GM18511 (cell line): ENCODE results near the gene CNPPD1.

Experiments used
- ATAC-seq: cut with Tn5 transposase; IDR thresholded peaks from one replicate; pipeline ENCODE4 v1.9.1; 2021; ENCODE audit warnings: mild to moderate bottlenecking, moderate library complexity; ENCODE audit not compliant: unreplicated experiment

CNPPD1 gene

GRCh38 chr2:219176818-219177551 is at the start of gene CNPPD1:
Gene CNPPD1, minus strand, starts transcription at chr2:219176925. Its CDS starts 97 bp downstream, at chr2:219176828.
- peak; percentile 69 for ATAC-seq

DNA sequence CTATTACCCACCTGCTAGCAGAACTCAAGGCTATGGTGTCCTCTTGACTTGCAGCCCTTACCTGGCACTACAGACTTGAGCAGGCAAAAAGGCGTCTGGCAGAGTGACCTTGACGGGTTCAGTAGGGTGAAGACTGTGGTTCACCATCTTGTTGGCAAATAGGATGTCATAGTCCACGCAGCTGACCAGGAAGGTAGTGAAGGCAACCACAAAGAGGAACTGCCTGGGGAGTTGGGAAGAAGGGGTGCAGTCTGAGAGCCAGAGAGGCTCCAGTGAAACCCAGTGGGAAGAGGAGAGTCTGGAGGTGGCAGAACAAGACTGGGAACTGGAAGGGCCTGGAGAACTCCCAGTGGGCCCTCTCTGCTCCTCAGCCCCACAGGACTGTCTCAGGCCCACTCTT is 48.6 kb upstream of the CNPPD1 start:
- ATAC-seq: no peak

- no peak for ATAC-seq
Observed at GRCh38 chr2:219223831-219224610, 47.3 kb upstream of the CNPPD1 start.

DNA sequence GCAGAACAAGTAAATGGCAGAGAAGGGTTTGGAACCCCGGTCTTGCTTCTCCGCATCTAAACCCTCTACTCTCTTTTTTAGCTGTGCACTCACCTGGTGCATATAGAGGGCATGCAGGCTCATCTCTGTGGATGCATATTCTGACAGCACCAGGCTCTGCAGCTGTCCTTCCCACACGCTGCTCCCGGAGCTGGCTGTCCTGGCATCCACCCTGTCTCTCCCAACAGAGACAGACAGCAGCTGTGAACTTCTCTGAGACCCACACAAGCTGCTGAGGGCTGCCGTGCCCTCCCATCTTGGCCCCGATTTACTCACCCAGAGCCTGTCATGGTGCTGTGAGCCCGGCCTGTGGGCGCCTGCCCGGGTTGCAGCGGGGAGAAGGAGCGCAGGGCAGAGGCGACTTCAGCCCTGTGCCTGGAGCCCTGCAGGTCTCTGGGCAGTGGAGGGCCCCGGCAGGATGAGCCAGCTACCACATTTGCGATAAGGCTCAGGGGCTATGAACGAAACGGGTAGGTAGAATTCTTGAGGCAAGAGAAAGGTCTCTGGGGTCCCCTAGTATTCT is 45.3 kb upstream of the CNPPD1 start:
- no peak for ATAC-seq

DNA sequence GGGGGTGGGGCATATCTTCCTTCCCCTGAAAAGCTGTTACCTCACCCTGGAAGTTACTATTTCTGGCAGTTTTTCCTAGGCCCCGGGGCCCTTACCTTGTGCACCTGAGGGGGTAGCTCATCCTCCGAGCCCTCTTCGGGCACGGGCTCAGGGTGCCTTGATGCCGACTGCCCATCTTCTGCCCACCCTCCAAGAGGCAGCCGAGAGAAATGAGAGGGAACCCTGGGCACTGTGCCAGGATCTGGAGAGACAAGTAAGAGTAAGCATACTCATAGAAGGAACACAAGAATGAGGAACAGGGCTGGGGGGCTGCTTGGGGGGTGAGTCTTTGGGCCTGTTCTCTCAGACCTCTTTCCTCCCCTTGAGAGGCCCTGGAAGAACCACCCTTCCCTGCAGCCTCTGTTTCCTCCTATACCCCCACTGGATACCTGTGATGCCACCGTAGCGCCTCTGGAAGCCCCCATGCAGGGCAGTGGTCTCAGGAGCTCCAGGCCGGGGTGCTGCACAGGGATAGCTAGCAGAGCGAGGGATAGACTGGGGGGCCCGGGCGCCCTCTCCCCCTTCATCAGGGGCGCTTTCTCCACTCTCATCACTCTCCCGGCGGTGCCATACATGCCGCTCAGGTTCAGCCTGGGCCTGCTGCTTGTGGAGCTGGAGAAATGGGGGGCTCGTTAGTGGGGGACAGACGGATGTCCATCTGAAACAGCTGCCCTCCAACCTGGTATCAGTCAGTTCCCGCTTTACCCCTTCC is 44.1 kb upstream of the CNPPD1 start:
- ATAC-seq: no peak

- ATAC-seq: no peak
Observed at GRCh38 chr2:219219784-219220532, 43.2 kb upstream of the CNPPD1 start.

DNA sequence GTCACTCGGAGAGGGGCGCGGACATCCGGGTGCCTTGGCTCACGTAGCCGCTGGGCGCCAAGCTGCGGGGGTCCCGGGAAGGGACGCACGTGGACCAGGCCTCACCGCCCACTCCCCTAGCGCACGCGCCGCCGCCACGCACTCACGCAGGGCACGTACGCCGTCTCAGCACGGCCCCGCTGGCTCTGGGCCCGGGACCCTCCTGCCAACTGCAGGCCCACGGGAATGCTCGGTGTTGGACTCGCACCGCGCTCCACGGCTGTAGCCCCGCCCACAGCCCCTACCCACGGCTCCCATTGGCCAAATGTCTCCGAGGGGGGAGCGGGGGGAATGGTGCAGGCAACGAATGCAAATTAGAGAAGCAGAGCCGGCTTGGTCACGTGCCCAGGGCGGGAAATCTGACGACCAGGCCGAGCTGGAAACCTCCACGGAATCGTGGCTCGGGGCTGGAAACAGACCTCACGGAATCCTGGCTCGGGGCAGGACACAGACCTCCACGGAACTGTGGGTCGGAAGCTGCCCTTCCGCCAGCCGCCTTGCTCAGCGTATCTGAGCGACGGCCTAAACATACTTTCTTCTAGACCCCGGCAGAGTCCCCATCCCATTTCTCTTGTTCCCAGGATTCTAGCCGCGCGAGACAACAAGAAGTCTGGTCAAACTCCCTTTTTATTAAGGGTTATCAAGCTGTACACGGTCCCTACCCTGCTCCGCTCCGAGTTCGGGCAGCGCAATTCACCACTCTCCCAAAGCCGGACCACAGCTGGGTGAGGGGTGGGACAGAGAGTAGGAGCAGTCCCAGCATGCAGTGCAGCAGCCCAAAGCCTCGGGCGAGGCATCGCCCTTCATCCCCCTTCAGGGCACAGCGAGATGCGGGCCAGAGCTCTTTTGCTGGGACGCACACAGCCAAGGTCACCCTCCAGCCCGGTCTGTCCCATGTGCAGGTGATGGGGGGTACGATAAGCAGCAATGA is 42.3 kb upstream of the CNPPD1 start, which contains the start of gene ABCB6:
TSS of gene ABCB6 (minus strand) at position 227 of the 970 bp plus-strand sequence. CDS start 285 bp downstream, outside the sequence.
- ATAC-seq: peak; percentile 78

DNA sequence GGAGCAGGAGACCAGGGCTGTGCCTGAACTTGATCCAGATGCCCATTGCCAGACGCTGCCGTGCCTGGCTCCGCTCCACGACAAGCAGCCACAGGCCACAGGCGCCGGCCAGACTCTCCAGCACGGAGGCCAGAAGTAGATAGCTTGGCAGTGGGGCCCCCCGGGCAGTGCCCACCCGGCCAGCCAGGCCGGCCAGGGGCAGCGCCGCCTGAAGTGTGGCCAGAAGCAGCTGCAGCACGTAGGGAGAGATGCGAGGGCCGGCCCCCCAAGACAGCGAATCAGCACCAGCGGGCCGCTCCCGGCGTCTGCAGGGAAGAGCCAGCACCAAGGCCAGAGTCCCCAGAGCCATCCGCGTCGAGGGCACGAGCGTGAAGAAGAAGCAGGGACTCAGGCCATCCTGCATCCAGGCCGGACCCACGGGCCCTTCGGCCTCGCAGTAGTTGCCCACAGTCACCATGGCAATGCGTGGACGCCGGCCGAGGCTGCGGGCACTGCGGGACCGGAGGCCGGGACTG is 41.5 kb upstream of the CNPPD1 start:
- peak; percentile 40 for ATAC-seq

DNA sequence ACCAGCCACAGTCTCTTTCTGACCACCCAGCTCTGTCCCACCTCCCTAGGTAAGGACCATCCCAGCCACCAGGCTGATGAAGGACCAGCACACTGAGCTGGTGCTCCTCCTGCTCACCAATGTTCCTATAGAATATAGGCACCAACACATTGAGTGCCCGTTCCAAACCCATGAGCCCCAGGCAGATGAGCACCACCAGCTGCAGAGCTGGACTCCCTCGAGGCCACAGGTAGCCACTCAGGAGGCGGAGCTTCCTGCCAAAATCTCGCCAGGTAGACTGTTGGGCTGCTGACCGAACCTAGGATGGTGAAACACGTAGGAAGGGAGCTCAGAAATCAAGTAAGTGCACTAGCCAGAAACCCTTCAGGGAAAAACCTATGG is 39.8 kb upstream of the CNPPD1 start:
- no peak for ATAC-seq

- no peak for ATAC-seq
Observed at GRCh38 chr2:219215871-219216534, 39.3 kb upstream of the CNPPD1 start.

DNA sequence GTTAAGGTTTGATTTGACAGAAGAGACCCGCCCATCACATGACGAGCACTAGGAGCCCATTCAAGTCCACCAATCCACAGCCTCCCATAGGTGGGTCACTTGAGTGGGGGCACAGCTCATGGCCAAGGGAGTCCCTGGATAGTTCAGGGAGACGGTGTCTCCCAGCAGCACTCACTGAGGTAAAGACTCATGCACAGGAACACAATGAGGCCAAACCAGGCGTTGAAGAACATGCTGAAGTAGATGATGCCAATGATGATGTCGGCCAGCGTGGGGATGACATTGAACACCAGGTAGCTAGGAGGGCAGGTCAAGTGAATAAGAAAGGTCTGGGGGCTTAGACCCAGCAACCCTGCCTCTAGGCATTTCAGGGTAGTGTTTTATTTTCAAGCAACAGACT is 38.1 kb upstream of the CNPPD1 start:
- ATAC-seq: no peak

- ATAC-seq: no peak
Observed at GRCh38 chr2:219214141-219214540, 37.4 kb upstream of the CNPPD1 start.

DNA sequence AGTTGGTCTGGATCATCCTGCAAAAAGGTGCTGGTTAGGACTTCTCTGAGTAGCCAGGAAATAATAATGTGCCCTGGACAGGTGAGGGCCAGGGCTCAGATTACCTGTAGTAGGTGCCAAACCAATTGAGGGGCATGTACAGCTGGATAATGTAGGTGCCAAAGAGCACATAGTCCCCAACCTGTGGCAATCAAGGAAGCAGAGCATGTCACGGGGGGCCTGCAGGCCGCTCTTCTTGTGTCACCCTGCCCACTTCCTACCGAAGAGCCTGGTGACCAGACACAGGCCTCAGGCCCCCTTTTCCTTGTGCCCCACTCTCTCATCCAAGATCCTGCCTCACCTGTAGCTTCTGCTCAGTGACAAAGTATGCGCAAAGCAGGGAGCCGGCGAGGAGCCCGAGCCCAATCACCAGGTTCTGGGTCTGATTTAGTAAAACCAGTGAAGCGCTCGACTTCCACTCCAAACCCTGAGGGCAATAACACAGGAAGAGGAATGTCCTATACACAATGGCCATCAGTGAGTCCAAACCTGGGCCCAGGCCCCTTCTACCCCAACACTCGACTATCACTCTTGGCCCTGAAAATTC is 36.9 kb upstream of the CNPPD1 start:
- ATAC-seq: no peak

DNA sequence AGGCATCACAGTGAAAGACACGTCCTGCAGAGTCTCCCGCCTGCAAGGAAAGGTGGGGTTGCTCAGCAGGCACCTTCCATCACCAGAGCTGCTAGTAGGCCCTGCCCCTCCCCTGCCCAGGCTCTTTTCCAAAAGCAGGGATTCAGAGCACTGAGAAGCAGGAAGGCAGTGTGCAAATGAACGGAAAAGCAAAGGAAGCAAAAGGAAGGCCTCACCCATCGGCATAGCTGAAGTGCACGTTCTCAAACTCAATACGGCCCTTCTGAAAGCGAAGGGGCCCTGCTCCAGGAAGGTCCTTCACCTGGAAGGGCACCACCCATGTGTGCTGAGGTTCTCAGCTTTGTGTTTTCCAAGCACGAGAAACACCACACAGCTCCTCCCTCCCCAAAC is 36.3 kb upstream of the CNPPD1 start:
- ATAC-seq: no peak

- ATAC-seq: no peak
Observed at GRCh38 chr2:219210886-219211362, 34.2 kb upstream of the CNPPD1 start.

DNA sequence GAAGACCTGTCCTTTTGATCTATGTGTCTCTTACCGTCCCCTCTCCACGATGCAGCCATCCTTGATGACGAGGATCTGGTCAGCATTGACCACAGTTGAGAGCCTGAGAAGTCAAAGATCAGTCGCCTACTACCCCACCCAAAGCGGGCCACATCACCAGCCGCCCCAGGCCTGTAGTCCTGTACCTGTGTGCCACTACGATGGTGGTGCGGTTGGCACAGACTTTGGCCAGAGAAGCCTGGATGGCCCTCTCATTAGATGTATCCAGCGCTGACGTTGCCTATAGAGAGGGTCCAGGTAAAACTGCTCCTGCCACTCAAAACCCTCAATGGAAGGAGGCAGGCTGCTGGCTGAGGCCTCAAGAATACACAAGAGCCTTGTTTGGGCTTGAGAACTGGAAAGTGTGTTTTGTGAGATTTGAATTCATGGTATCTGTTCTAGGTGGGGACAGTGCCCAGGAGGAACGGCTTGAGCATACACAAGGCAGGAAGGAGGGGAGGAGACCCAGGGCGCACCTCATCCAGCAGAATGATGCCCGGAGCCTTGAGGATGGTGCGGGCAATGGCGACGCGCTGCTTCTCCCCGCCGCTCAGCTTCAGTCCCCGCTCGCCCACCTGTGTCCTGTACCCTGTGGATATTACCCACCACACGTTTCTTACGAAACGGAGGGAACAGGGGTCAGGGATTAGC is 33.6 kb upstream of the CNPPD1 start:
- no peak for ATAC-seq
